Neural progenitor cell (in vitro differentiated cells): Measurements from ENCODE around the gene DPF3.

Experiments used
- EZH2 ChIP-seq: fragments of 200-600 bp; sonication (generic); IDR thresholded peaks from 2 replicates; pipeline ENCODE4 v1.6.1; 2017; ENCODE audit warnings: antibody characterized with exemption, mild to moderate bottlenecking, moderate library complexity
- EZH2phosphoT487 ChIP-seq: fragments of 200-600 bp; sonication (generic); IDR thresholded peaks from 2 replicates; pipeline ENCODE4 v1.6.1; 2017; ENCODE audit warnings: antibody characterized with exemption
- TF ChIP-seq, protein P1 (sequence below): fragments of 200-600 bp; sonication (generic); IDR thresholded peaks from 2 replicates; pipeline ENCODE4 v1.5.1; 2017; ENCODE audit warnings: antibody characterized with exemption, mild to moderate bottlenecking

DNA sequence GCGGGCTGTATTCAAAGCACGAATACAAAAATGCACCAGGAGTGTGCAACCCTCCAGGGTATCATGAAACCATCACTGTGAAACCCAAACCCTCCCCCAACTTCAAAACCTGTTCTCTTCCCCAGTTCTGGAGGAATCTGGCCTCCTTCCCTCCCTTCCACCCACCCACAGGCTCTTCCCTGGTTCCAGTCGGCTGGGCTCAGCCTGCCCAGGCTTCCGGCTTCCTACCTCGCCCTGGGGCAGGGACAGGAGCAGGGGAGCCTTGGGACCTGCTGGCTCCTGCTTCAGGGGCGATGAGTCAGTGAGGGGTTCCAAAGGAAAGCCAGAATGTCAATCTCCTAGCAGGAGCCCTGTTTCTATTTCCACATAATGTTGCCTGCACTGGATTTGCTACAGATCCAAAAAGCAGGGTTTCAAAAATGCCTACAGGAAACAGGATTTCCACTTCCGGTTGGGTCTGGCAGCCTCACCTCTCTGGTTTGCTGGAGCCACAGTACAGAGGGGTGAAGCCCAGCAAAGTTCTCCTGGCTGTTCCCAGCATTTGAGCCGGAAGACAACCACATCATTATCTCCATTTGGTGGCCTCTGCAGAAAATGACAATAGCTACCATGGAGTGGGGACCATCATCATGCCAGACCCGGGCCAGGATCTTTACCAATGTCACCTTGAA is 278.3 kb downstream of the DPF3 start:
- TF ChIP-seq, protein P1, sequence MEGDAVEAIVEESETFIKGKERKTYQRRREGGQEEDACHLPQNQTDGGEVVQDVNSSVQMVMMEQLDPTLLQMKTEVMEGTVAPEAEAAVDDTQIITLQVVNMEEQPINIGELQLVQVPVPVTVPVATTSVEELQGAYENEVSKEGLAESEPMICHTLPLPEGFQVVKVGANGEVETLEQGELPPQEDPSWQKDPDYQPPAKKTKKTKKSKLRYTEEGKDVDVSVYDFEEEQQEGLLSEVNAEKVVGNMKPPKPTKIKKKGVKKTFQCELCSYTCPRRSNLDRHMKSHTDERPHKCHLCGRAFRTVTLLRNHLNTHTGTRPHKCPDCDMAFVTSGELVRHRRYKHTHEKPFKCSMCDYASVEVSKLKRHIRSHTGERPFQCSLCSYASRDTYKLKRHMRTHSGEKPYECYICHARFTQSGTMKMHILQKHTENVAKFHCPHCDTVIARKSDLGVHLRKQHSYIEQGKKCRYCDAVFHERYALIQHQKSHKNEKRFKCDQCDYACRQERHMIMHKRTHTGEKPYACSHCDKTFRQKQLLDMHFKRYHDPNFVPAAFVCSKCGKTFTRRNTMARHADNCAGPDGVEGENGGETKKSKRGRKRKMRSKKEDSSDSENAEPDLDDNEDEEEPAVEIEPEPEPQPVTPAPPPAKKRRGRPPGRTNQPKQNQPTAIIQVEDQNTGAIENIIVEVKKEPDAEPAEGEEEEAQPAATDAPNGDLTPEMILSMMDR, result no peak
- TF ChIP-seq EZH2, result no peak
- no peak for TF ChIP-seq EZH2phosphoT487
